Tibial nerve (tissue), 4 donors: ENCODE data around the gene CCL22. TPM values are rescaled to one million over a fixed set of nuclear protein-coding genes. Genes with fewer than 3 reads are reported as not detected.

Source experiments
- DNase-seq, 2 donors: peaks; one replicate each; pipeline ENCODE4 v3.0.0-alpha.2; 2019; ENCODE audit warnings: low spot score in 2 of 2
- H3K27ac ChIP-seq, 4 donors: fragments of 200-600 bp; sonication (generic) in 3 of 4; one replicate each; pipeline ENCODE4 v1.5.1; 2017 to 2019; ENCODE audit warnings: mild to moderate bottlenecking in 1 of 4
- H3K27me3 ChIP-seq, 2 donors: fragments of 200-600 bp; sonication (generic) in 1 of 2; one replicate each; pipeline versions ENCODE4 v1.5.1 to v1.6.0; 2017 to 2019
- H3K36me3 ChIP-seq, 3 donors: fragments of 200-600 bp; sonication (generic); one replicate each; pipeline ENCODE4 v1.5.1; 2018 to 2019
- H3K4me1 ChIP-seq, 4 donors: fragments of 200-600 bp; sonication (generic) in 3 of 4; one replicate each; pipeline ENCODE4 v1.5.1; 2017 to 2019
- H3K4me3 ChIP-seq, 4 donors: fragments of 200-600 bp; sonication (generic) in 3 of 4; one replicate each; pipeline ENCODE4 v1.5.1; 2017 to 2019; ENCODE audit warnings: mild to moderate bottlenecking in 1 of 4, moderate library complexity in 1 of 4
- H3K9me3 ChIP-seq, 4 donors: fragments of 200-600 bp; sonication (generic) in 3 of 4; one replicate each; pipeline ENCODE4 v1.5.1; 2017 to 2019
- CTCF ChIP-seq, 5 experiments: fragments of 200-600 bp in 3 of 5; fragments of 450-650 bp in 2 of 5; sonication (generic) in 3 of 5; IDR thresholded peaks; one replicate each; pipeline ENCODE4 v1.5.1; 2016 to 2019; ENCODE audit warnings: antibody characterized with exemption in 5 of 5, mild to moderate bottlenecking in 3 of 5, moderate library complexity in 2 of 5
- EP300 ChIP-seq, 2 donors: sonication (generic); formaldehyde crosslinking; IDR thresholded peaks; one replicate each; pipeline ENCODE4 v1.6.1; 2017; ENCODE audit warnings: antibody characterized with exemption in 2 of 2, mild to moderate bottlenecking in 1 of 2
- POLR2A ChIP-seq, 2 donors: fragments of 450-650 bp; IDR thresholded peaks; one replicate each; pipeline ENCODE4 v1.6.1; 2017; ENCODE audit warnings: antibody characterized with exemption in 2 of 2, mild to moderate bottlenecking in 2 of 2, moderate library complexity in 2 of 2
- WGBS, 2 donors: methylation state at CpG; one replicate each; pipeline ENCODE4 v1.1.5; 2018; 5-methylcytosine and 5-hydroxymethylcytosine counted together
- total RNA-seq, 4 donors: library from RNA; depleted of rRNA; stranded (reverse); fragments of >200 nt; gene quantifications; one replicate each; pipeline ENCODE4 v1.1.0, GENCODE V29; 2016

CCL22 gene
- total RNA-seq, 4 donors from 2014 or later, result not detected

GRCh38 chr16:57361404-57361803 is 2.8 kb downstream of the CCL22 start:
- TF ChIP-seq CTCF (IDR thresholded peaks at IDR 0.05) (no peak), POLR2A (IDR thresholded peaks at IDR 0.05) (no peak)
- Histone ChIP-seq H3K36me3 (no peaks in the 10 kb centered on the region), H3K9me3 (no peaks in the 10 kb centered on the region), H3K27ac (no peak overlapping the region), H3K4me3 (no peak overlapping the region), H3K27me3 (no peaks in the 10 kb centered on the region), H3K4me1 (peaks cover 0 to 4% (median 0%) of the 10 kb centered on the region in 4 donors)
- DNase-seq, result no peak
- 81 to 82% methylated on average over 4 of the region's 4 CpGs for WGBS, 2 donors

DNA sequence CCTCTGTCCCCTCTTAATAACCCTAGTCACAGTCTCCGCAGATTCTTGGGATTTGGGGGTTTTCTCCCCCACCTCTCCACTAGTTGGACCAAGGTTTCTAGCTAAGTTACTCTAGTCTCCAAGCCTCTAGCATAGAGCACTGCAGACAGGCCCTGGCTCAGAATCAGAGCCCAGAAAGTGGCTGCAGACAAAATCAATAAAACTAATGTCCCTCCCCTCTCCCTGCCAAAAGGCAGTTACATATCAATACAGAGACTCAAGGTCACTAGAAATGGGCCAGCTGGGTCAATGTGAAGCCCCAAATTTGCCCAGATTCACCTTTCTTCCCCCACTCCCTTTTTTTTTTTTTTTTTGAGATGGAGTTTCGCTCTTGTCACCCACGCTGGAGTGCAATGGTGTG is 5.6 kb downstream of the CCL22 start:
- no peak for TF ChIP-seq CTCF (IDR thresholded peaks at IDR 0.05)
- no peak for TF ChIP-seq POLR2A (IDR thresholded peaks at IDR 0.05)
- TF ChIP-seq EP300 (IDR thresholded peaks at IDR 0.05), result no peak
- WGBS, 2 donors, result 89 to 92% methylated on average over 3 of the region's 3 CpGs

DNA sequence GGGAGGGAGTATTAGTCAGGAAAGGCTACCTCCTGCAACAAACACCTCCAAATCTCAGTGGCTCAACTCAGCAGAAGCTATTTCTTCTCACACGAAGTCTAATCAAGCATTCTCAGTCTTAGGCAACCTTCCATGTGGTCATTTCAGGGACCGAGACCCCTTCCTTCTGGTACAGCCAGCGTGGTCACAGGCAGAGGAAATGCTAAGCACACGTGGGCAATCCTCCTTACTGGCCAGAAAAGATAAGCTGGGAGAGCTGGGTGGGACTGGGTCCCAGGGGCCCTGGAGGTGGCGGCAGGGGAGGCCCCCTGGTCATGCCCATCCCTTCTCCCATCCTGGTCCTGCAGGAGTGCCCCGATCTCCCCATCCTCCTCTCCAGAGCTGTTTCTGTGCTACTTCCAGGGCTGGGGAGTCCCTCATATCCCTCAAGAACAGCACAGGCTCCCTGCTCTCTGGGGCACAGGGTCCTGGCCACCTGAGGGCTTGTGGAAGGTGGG is 8.0 kb downstream of the CCL22 start:
- no peaks in the 10 kb centered on the region for H3K9me3 ChIP-seq
- H3K4me3 ChIP-seq, result no peak overlapping the region
- H3K27me3 ChIP-seq, result no peaks in the 10 kb centered on the region
- TF ChIP-seq EP300 (IDR thresholded peaks at IDR 0.05) (no peak), POLR2A (IDR thresholded peaks at IDR 0.05) (no peak), CTCF (IDR thresholded peaks at IDR 0.05) (no peak)
- no peaks in the 10 kb centered on the region for H3K36me3 ChIP-seq
- H3K27ac ChIP-seq, result no peak overlapping the region
- H3K4me1 ChIP-seq, result peaks cover 0 to 4% (median 0%) of the 10 kb centered on the region in 4 donors
- no peak for DNase-seq
- 57 to 59% methylated on average over 6 of the region's 6 CpGs for WGBS, 2 donors

More for the DNA sequence above, 5.6 kb downstream of the CCL22 start:
- no peak overlapping the region for H3K4me3 ChIP-seq
- no peak for DNase-seq
- H3K4me1 ChIP-seq, result no peaks in the 10 kb centered on the region
- no peaks in the 10 kb centered on the region for H3K36me3 ChIP-seq
- H3K9me3 ChIP-seq, result no peaks in the 10 kb centered on the region
- H3K27me3 ChIP-seq, result no peaks in the 10 kb centered on the region
- H3K27ac ChIP-seq, result no peak overlapping the region

DNA sequence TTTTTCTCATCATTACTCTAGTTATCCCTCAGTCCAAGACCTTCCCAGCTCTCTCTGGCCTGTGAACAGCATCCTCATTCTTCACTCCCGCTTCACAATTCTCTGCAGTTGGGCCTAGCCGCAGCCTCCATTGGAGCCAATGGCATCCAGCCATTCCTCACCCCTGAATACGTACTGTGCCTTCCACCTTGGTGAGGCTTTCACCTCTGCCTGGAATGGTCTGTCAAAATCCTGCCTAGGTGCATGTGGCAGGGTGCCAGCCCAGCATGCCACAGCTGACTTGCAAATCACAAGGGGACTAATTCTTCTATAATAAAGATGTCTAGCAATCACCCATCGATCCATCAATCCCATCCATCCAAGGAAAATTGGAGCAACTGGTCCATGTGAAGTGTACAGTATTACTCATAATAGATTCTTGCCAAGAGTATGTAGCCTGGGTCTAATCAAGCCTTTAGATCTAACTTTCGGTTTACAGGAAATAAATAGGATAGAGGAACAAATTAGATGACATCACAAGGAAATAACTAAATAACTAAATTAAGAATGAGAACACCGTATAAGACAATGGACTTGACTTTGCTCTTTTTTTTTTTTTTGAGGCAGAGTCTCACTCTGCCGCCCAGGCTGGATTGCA is 8.7 kb downstream of the CCL22 start:
- WGBS, 2 donors, result 72 to 78% methylated on average over 7 of the region's 7 CpGs
- H3K36me3 ChIP-seq, result no peaks in the 10 kb centered on the region
- no peak overlapping the region for H3K4me3 ChIP-seq
- no peaks in the 10 kb centered on the region for H3K9me3 ChIP-seq
- TF ChIP-seq POLR2A (IDR thresholded peaks at IDR 0.05) (no peak), CTCF (IDR thresholded peaks at IDR 0.05) (no peak), EP300 (IDR thresholded peaks at IDR 0.05) (no peak)
- no peak for DNase-seq
- H3K27ac ChIP-seq, result no peak overlapping the region
- peaks cover 0 to 10% (median 2%) of the 10 kb centered on the region in 4 donors for H3K4me1 ChIP-seq
- no peaks in the 10 kb centered on the region for H3K27me3 ChIP-seq

- DNase-seq, result no peak
- WGBS, 2 donors, result 57 to 63% methylated on average over 13 to 15 of the region's 15 CpGs
- Histone ChIP-seq H3K4me3 (peak overlapping the region in 2 of 4 donors; percentile 33 to 52), H3K36me3 (no peaks in the 10 kb centered on the region), H3K9me3 (no peaks in the 10 kb centered on the region), H3K27ac (peak overlapping the region; percentile 27 to 89 (median 66)), H3K27me3 (no peaks in the 10 kb centered on the region), H3K4me1 (peaks cover 0 to 33% (median 6%) of the 10 kb centered on the region in 4 donors)
- TF ChIP-seq POLR2A (IDR thresholded peaks at IDR 0.05) (no peak), EP300 (IDR thresholded peaks at IDR 0.05) (no peak), CTCF (IDR thresholded peaks at IDR 0.05) (no peak)
Measured at GRCh38 chr16:57371494-57372371, 13.2 kb downstream of the CCL22 start.
